ENCODE results near the gene CYP2J2. TPM values are rescaled to one million over a fixed set of nuclear protein-coding genes. Genes with fewer than 3 reads are reported as not detected.

CYP2J2 gene
- total RNA-seq: under 0.01 and 0.19 TPM in 2 replicates

GRCh38 chr1:59926381-59927123 lies at the start of gene CYP2J2:
CYP2J2 (minus strand) TSS chr1:59926773; CDS start chr1:59926746, 27 bp downstream.

Small RNAs within 50 kb of the gene (small RNA-seq; reads per million reads assigned to genes)
- not detected for gene RN7SL475P

Other genes starting within 250 kb of the CYP2J2 start
- gene HOOK1, start 111.8 kb downstream of the CYP2J2 start, total RNA-seq: under 0.01 and 0.10 TPM in 2 replicates
- gene C1orf87, start 147.0 kb upstream of the CYP2J2 start, total RNA-seq: not detected in 2 replicates